GM18519 (cell line): ENCODE measurements around the gene RYR1.

Experiments used
- ATAC-seq: cut with Tn5 transposase; IDR thresholded peaks from one replicate; pipeline ENCODE4 v1.9.1; 2021; ENCODE audit warnings: mild to moderate bottlenecking, moderate library complexity; ENCODE audit not compliant: unreplicated experiment, low FRiP score

RYR1 gene

GRCh38 chr19:38528213-38528755, 94.8 kb downstream of the RYR1 start:
- no peak for ATAC-seq

- no peak for ATAC-seq
These were observed 95.4 kb downstream of the RYR1 start for GRCh38 chr19:38528931-38529330.

GRCh38 chr19:38531515-38531914, 98.0 kb downstream of the RYR1 start:
- ATAC-seq = no peak

GRCh38 chr19:38532939-38533338, 99.4 kb downstream of the RYR1 start:
- no peak for ATAC-seq

GRCh38 chr19:38534574-38534973, 101.1 kb downstream of the RYR1 start:
- no peak for ATAC-seq

GRCh38 chr19:38535212-38535611, 101.7 kb downstream of the RYR1 start:
- ATAC-seq = no peak

GRCh38 chr19:38537071-38537936, 103.8 kb downstream of the RYR1 start:
- no peak for ATAC-seq

- no peak for ATAC-seq
These were observed 104.9 kb downstream of the RYR1 start for GRCh38 chr19:38538386-38538785.

GRCh38 chr19:38538793-38539528, 105.5 kb downstream of the RYR1 start:
- no peak for ATAC-seq

GRCh38 chr19:38539751-38540150, 106.3 kb downstream of the RYR1 start:
- no peak for ATAC-seq

GRCh38 chr19:38542040-38542439, 108.5 kb downstream of the RYR1 start:
- ATAC-seq = no peak

GRCh38 chr19:38543286-38543806, 109.9 kb downstream of the RYR1 start:
- no peak for ATAC-seq

GRCh38 chr19:38543807-38544568, 110.5 kb downstream of the RYR1 start:
- ATAC-seq = no peak

- no peak for ATAC-seq
These were observed 111.3 kb downstream of the RYR1 start for GRCh38 chr19:38544569-38545315.

- no peak for ATAC-seq
These were observed 112.1 kb downstream of the RYR1 start for GRCh38 chr19:38545596-38545995.

- no peak for ATAC-seq
These were observed 113.9 kb downstream of the RYR1 start for GRCh38 chr19:38547421-38547820.

GRCh38 chr19:38549061-38549460, 115.6 kb downstream of the RYR1 start:
- no peak for ATAC-seq

- ATAC-seq = no peak
These were observed 116.5 kb downstream of the RYR1 start for GRCh38 chr19:38549942-38550341.

- no peak for ATAC-seq
These were observed 116.9 kb downstream of the RYR1 start for GRCh38 chr19:38550376-38550775.

- no peak for ATAC-seq
These were observed 117.9 kb downstream of the RYR1 start for GRCh38 chr19:38551450-38551813.
